Fibroblast of villous mesenchyme (primary cell): ENCODE measurements around the gene KCNS3. TPM values are rescaled to one million over a fixed set of nuclear protein-coding genes. Genes with fewer than 3 reads are reported as not detected.
A peak's percentile ranks its signal among the peaks of the same experiment; 100 is the strongest.

Experiments
- DNase-seq: peaks from one replicate; pipeline ENCODE4 v3.0.0-alpha.2; 2010; ENCODE audit warnings: low read depth
- H3K4me3 ChIP-seq: 2 replicates; pipeline ENCODE4 v1.5.1; 2011; ENCODE audit warnings: low read depth, mild to moderate bottlenecking, low read length
- total RNA-seq: library from RNA; depleted of rRNA; stranded (reverse); fragments of >200 nt; gene quantifications from 2 replicates; pipeline ENCODE4 v1.2.3, GENCODE V29; 2012
- TF ChIP-seq, protein P1 (sequence below): IDR thresholded peaks from 2 replicates; pipeline ENCODE4 v1.5.1; 2012; ENCODE audit warnings: low read depth, mild to moderate bottlenecking, low read length; ENCODE audit not compliant: insufficient read depth

KCNS3 gene
- total RNA-seq, 1 donor, result 3.0 TPM

- no peak for DNase-seq
- no peak overlapping the region for H3K4me3 ChIP-seq
- TF ChIP-seq, protein P1, sequence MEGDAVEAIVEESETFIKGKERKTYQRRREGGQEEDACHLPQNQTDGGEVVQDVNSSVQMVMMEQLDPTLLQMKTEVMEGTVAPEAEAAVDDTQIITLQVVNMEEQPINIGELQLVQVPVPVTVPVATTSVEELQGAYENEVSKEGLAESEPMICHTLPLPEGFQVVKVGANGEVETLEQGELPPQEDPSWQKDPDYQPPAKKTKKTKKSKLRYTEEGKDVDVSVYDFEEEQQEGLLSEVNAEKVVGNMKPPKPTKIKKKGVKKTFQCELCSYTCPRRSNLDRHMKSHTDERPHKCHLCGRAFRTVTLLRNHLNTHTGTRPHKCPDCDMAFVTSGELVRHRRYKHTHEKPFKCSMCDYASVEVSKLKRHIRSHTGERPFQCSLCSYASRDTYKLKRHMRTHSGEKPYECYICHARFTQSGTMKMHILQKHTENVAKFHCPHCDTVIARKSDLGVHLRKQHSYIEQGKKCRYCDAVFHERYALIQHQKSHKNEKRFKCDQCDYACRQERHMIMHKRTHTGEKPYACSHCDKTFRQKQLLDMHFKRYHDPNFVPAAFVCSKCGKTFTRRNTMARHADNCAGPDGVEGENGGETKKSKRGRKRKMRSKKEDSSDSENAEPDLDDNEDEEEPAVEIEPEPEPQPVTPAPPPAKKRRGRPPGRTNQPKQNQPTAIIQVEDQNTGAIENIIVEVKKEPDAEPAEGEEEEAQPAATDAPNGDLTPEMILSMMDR, result no peak
These were observed 37.5 kb downstream of the KCNS3 start for GRCh38 chr2:17915811-17916518.

DNA sequence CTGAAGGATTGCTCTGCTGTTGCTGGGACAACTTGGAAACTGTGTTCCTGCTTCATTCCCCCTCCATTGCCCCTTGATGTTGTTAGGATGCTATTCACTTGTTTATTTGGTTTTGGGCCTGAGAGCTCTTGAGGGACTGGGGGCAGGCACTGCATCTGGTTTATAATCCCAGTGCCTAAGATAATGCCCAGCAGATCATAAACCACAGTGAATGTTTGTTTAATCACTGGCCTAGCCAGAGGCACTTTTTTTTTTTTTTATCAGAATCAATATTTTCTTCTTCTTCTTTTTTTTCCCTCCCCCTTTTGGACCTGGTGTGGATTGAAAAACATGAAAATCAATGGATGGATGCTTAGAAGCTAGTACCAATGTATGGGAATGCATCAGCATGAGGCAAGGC, 38.1 kb downstream of the KCNS3 start:
- TF ChIP-seq, protein P1, result no peak
- DNase-seq, result peak; percentile 30
- no peak overlapping the region for H3K4me3 ChIP-seq

GRCh38 chr2:17918789-17919188, 40.3 kb downstream of the KCNS3 start:
- peak; percentile 16 for DNase-seq
- no peak overlapping the region for H3K4me3 ChIP-seq
- TF ChIP-seq, protein P1, result peak; percentile 22

DNA sequence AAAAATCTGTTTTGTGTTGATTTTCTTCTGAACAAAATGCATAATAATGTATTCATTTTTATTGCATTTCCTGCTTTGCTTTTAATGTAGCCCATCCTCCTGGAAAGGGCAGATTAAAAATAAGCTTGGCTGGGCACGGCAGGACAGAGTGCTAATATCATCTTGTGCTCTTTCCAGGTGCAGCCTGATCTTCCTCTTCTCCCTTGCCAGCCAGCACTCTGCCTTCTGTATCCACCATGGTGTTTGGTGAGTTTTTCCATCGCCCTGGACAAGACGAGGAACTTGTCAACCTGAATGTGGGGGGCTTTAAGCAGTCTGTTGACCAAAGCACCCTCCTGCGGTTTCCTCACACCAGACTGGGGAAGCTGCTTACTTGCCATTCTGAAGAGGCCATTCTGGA, 52.3 kb downstream of the KCNS3 start:
- TF ChIP-seq, protein P1, result no peak
- no peak for DNase-seq
- H3K4me3 ChIP-seq, result no peak overlapping the region

GRCh38 chr2:17933256-17933655, 54.8 kb downstream of the KCNS3 start:
- no peak for DNase-seq
- TF ChIP-seq, protein P1, result no peak
- no peak overlapping the region for H3K4me3 ChIP-seq

DNA sequence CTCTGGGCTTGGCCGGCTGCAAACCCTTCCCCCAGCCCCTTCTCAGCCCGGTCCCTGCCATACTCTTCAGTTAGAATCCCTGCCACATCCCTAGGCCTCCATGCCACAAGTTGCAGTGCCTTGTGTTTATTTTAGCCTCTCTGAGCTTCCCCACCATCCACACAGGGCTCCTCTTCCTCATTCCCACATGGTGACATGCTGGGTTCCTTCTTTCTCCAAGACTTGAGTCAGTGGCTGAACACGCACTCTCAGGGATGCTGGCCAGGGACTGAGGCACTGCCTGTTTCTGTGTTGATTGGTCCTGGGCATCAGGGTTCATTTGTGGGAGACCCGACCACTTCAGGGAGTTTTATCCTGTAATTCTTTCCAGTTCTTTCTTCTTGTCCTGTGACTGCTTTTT, 56.3 kb downstream of the KCNS3 start:
- H3K4me3 ChIP-seq, result no peak overlapping the region
- TF ChIP-seq, protein P1, result no peak
- DNase-seq, result no peak
